Neural cell (in vitro differentiated cells): ENCODE results near the gene CBFA2T2. TPM values are rescaled to one million over a fixed set of nuclear protein-coding genes. Genes with fewer than 3 reads are reported as not detected.
"Not testable (repeated sequence)": the region's sequence is repeated elsewhere in the genome, so short reads cannot be mapped to it uniquely, and the experiment has no call there.

Source experiments
- H2AFZ ChIP-seq: fragments of 200-600, 300-800 bp; sonication (generic), shearing (Covaris generic); 2 replicates; pipeline ENCODE4 v1.6.0; 2014; ENCODE audit warnings: low read depth, mild to moderate bottlenecking, antibody characterized with exemption, low read length, moderate library complexity
- H3F3A ChIP-seq: fragments of 200-600 bp; shearing (Covaris generic); 2 replicates; pipeline ENCODE4 v1.6.1; 2016; ENCODE audit warnings: mild to moderate bottlenecking, moderate library complexity, mixed read lengths, antibody characterized with exemption, low read length; ENCODE audit not compliant: insufficient read depth, poor library complexity, severe bottlenecking
- H3K27ac ChIP-seq: fragments of 200-600, 300-800 bp; sonication (generic), shearing (Covaris generic); 2 replicates; pipeline ENCODE4 v1.5.1; 2014; ENCODE audit warnings: mild to moderate bottlenecking, low read length, moderate library complexity
- H3K27me3 ChIP-seq: fragments of 300-800, 200-600 bp; sonication (generic), shearing (Covaris generic); 2 replicates; pipeline ENCODE4 v1.6.0; 2014; ENCODE audit warnings: mild to moderate bottlenecking, low read depth, low read length, moderate library complexity; ENCODE audit not compliant: insufficient read depth
- H3K36me3 ChIP-seq: fragments of 300-800, 200-600 bp; sonication (generic), shearing (Covaris generic); 2 replicates; pipeline ENCODE4 v1.5.1; 2014; ENCODE audit warnings: mild to moderate bottlenecking, antibody characterized with exemption, low read length, moderate library complexity; ENCODE audit not compliant: insufficient read depth
- H3K4me2 ChIP-seq: fragments of 300-800, 200-600 bp; sonication (generic), shearing (Covaris generic); 2 replicates; pipeline ENCODE4 v1.6.0; 2014; ENCODE audit warnings: mild to moderate bottlenecking, low read length
- H3K4me3 ChIP-seq: fragments of 300-800, 200-600 bp; sonication (generic), shearing (Covaris generic); 2 replicates; pipeline ENCODE4 v1.5.1; 2014; ENCODE audit warnings: mild to moderate bottlenecking, low read length, moderate library complexity
- H3K79me2 ChIP-seq: fragments of 200-600 bp; shearing (Covaris generic); replicated peaks from 2 replicates; pipeline ENCODE4 v1.6.0; 2014; ENCODE audit warnings: mild to moderate bottlenecking, low read length, moderate library complexity; ENCODE audit not compliant: insufficient read depth
- H3K9ac ChIP-seq: fragments of 300-800, 200-600 bp; sonication (generic), shearing (Covaris generic); 2 replicates; pipeline ENCODE4 v1.6.1; 2016; ENCODE audit warnings: mild to moderate bottlenecking, low read length, mixed read lengths
- H3K9me2 ChIP-seq: fragments of 200-600 bp; shearing (Covaris generic); 2 replicates; pipeline ENCODE4 v1.6.1; 2016; ENCODE audit warnings: mild to moderate bottlenecking, low read length, mixed read lengths; ENCODE audit not compliant: insufficient read depth
- H3K9me3 ChIP-seq: fragments of 200-600, 300-800 bp; sonication (generic), shearing (Covaris generic); 2 replicates; pipeline ENCODE4 v1.6.1; 2016; ENCODE audit warnings: mild to moderate bottlenecking, mixed run types, low read length, moderate library complexity, mixed read lengths
- H4K20me1 ChIP-seq: fragments of 200-600 bp; shearing (Covaris generic); 2 replicates; pipeline ENCODE4 v1.6.1; 2016; ENCODE audit warnings: mild to moderate bottlenecking, mixed run types; ENCODE audit not compliant: insufficient read depth
- CTCF ChIP-seq: fragments of 450-650 bp; IDR thresholded peaks from 2 replicates; pipeline ENCODE4 v1.5.1; 2014; ENCODE audit warnings: antibody characterized with exemption, mild to moderate bottlenecking, moderate library complexity; ENCODE audit not compliant: poor library complexity, severe bottlenecking
- EP300 ChIP-seq: fragments of 450-650 bp; conservative IDR thresholded peaks from 2 replicates; pipeline ENCODE4 v1.6.1; 2014; ENCODE audit warnings: antibody characterized with exemption, mild to moderate bottlenecking, moderate library complexity; ENCODE audit not compliant: poor library complexity, severe bottlenecking
- EZH2 ChIP-seq: fragments of 200-600, 300-800 bp; shearing (Covaris generic), sonication (generic); IDR thresholded peaks from 2 replicates; pipeline ENCODE4 v1.6.1; 2014; ENCODE audit warnings: antibody characterized with exemption, low read length, borderline replicate concordance, mild to moderate bottlenecking; ENCODE audit not compliant: insufficient read depth, poor library complexity, severe bottlenecking
- MXI1 ChIP-seq: fragments of 450-650 bp; conservative IDR thresholded peaks from 2 replicates; pipeline ENCODE4 v1.6.1; 2014; ENCODE audit warnings: antibody characterized with exemption, mild to moderate bottlenecking; ENCODE audit not compliant: poor library complexity, severe bottlenecking
- POLR2AphosphoS5 ChIP-seq: IDR thresholded peaks from 2 replicates; pipeline ENCODE4 v1.6.1; 2012
- RAD21 ChIP-seq: fragments of 450-650 bp; conservative IDR thresholded peaks from 2 replicates; pipeline ENCODE4 v1.6.1; 2014; ENCODE audit warnings: antibody characterized with exemption, mild to moderate bottlenecking, moderate library complexity
- REST ChIP-seq: IDR thresholded peaks from 2 replicates; pipeline ENCODE4 v1.6.1; 2012; ENCODE audit warnings: borderline replicate concordance
- SMC3 ChIP-seq: fragments of 450-650 bp; conservative IDR thresholded peaks from 2 replicates; pipeline ENCODE4 v1.6.1; 2014; ENCODE audit warnings: antibody characterized with exemption, mild to moderate bottlenecking, moderate library complexity; ENCODE audit not compliant: poor library complexity
- TAF1 ChIP-seq: IDR thresholded peaks from 2 replicates; pipeline ENCODE4 v1.6.1; 2012; ENCODE audit warnings: low read depth
- polyA plus RNA-seq: library from polyadenylated mRNA; depleted of rRNA; stranded (reverse); fragments of >200 nt; gene quantifications from 2 replicates; pipeline ENCODE4 v1.2.3, GENCODE V29; 2014

The CBFA2T2 gene
- polyA plus RNA-seq, 1 donor from 2014 or later: 15.9 TPM

- TF ChIP-seq SMC3: no peak
- no peak for TF ChIP-seq CTCF
- TF ChIP-seq REST: no peak
- TF ChIP-seq POLR2AphosphoS5: no peak
- no peak for TF ChIP-seq RAD21
- TF ChIP-seq EP300: no peak
- TF ChIP-seq TAF1: no peak
- TF ChIP-seq EZH2: no peak
- no peak for TF ChIP-seq MXI1
- Histone ChIP-seq H3K27ac (no peak overlapping the region), H3K4me2 (no peak overlapping the region), H4K20me1 (no peaks in the 10 kb centered on the region), H3K36me3 (no peaks in the 10 kb centered on the region), H2AFZ (no peak overlapping the region), H3K27me3 (no peaks in the 10 kb centered on the region), H3K9me3 (no peaks in the 10 kb centered on the region), H3K9ac (no peak overlapping the region), H3K4me3 (no peak overlapping the region), H3F3A (no peaks in the 10 kb centered on the region), H3K79me2 (no peaks in the 10 kb centered on the region), H3K9me2 (no peaks in the 10 kb centered on the region)
Measured at GRCh38 chr20:33569802-33570391, 80.0 kb downstream of the CBFA2T2 start.

- no peaks in the 10 kb centered on the region for H3K27me3 ChIP-seq
- no peak overlapping the region for H3K4me2 ChIP-seq
- H3K4me3 ChIP-seq: no peak overlapping the region
- no peaks in the 10 kb centered on the region for H3K36me3 ChIP-seq
- TF ChIP-seq POLR2AphosphoS5 (no peak), EZH2 (no peak), SMC3 (no peak), RAD21 (no peak), CTCF (no peak)
- H3K27ac ChIP-seq: no peak overlapping the region
- no peaks in the 10 kb centered on the region for H3K79me2 ChIP-seq
- no peak overlapping the region for H3K9ac ChIP-seq
- H4K20me1 ChIP-seq: no peaks in the 10 kb centered on the region
- H3F3A ChIP-seq: no peaks in the 10 kb centered on the region
- no peak overlapping the region for H2AFZ ChIP-seq
- no peaks in the 10 kb centered on the region for H3K9me2 ChIP-seq
- no peaks in the 10 kb centered on the region for H3K9me3 ChIP-seq
Measured at GRCh38 chr20:33570743-33571142, 80.8 kb downstream of the CBFA2T2 start.

GRCh38 chr20:33573268-33573667 is 83.4 kb downstream of the CBFA2T2 start:
- not testable (repeated sequence) for H3K9ac ChIP-seq, H3K4me2 ChIP-seq, H3K27ac ChIP-seq, H3K79me2 ChIP-seq, H3F3A ChIP-seq, H3K27me3 ChIP-seq, H3K9me3 ChIP-seq, H4K20me1 ChIP-seq, H3K9me2 ChIP-seq, H3K36me3 ChIP-seq, H3K4me3 ChIP-seq, H2AFZ ChIP-seq
